ENCODE measurements around the gene CLCN5. TPM values are rescaled to one million over a fixed set of nuclear protein-coding genes. Genes with fewer than 3 reads are reported as not detected.

Gene CLCN5
- total RNA-seq, 2 experiments from 2014 or later = 0.61 to 1.6 TPM

- H3K9me3 Mint-ChIP-seq = no peaks in the 10 kb centered on the region
- DNase-seq (no peak), ATAC-seq (ENCODE audit: poor library complexity) (no peak)
- H3K4me1 ChIP-seq (ENCODE audit: insufficient read depth, low read length) = no peaks in the 10 kb centered on the region
- no peaks in the 10 kb centered on the region for H3K36me3 ChIP-seq (ENCODE audit: insufficient read depth, low read length)
- ChIA-PET POLR2A (no interaction called here), CTCF (no interaction called here)
- no peak overlapping the region for H3K27ac ChIP-seq (ENCODE audit: low read depth in 1 of 2, low read length in 2 of 2)
- no peaks in the 10 kb centered on the region for H3K9me3 ChIP-seq (ENCODE audit: control insufficient read depth in 1 of 2, insufficient read depth in 1 of 2, low read length in 2 of 2)
- H3K4me3 ChIP-seq (ENCODE audit: low read length) = no peak overlapping the region
- no peaks in the 10 kb centered on the region for H3K4me1 Mint-ChIP-seq (ENCODE audit: low read depth)
- TF ChIP-seq, protein P1, sequence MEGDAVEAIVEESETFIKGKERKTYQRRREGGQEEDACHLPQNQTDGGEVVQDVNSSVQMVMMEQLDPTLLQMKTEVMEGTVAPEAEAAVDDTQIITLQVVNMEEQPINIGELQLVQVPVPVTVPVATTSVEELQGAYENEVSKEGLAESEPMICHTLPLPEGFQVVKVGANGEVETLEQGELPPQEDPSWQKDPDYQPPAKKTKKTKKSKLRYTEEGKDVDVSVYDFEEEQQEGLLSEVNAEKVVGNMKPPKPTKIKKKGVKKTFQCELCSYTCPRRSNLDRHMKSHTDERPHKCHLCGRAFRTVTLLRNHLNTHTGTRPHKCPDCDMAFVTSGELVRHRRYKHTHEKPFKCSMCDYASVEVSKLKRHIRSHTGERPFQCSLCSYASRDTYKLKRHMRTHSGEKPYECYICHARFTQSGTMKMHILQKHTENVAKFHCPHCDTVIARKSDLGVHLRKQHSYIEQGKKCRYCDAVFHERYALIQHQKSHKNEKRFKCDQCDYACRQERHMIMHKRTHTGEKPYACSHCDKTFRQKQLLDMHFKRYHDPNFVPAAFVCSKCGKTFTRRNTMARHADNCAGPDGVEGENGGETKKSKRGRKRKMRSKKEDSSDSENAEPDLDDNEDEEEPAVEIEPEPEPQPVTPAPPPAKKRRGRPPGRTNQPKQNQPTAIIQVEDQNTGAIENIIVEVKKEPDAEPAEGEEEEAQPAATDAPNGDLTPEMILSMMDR (IDR thresholded peaks at IDR 0.05) = no peak
- H3K27me3 ChIP-seq (ENCODE audit: control insufficient read depth in 1 of 2, insufficient read depth in 2 of 2, low read length in 2 of 2) = no peaks in the 10 kb centered on the region
- intact Hi-C loops (cut with DNase I, micrococcal nuclease) = no loop called here
- H3K27ac Mint-ChIP-seq = no peak overlapping the region
- no peak overlapping the region for H3K4me3 Mint-ChIP-seq
- H3K27me3 Mint-ChIP-seq = no peaks in the 10 kb centered on the region
- no peaks in the 10 kb centered on the region for H3K36me3 Mint-ChIP-seq (ENCODE audit: low read depth)
Observed at GRCh38 chrX:49996474-49996873, 74.1 kb downstream of the CLCN5 start.

DNA sequence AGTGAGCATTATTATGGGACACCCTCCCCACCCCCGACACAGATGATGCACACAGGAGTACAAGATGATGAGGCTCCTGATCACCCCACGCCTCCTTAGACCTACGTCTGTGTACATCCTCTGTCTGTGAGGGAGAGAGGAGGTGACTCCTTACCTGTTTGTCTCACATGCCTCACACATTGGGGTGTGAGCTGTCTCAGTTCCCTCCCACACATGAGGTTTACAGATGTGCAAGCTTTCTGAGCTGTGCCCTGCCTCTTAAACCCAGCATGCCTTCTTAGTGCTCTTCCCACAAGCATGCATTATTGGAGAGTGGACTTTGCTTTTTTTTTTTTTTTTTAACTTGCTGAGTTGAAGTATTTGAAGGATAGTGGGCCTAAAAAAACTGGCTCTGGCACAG is 76.7 kb downstream of the CLCN5 start:
- Mint-ChIP-seq H3K36me3 (ENCODE audit: low read depth) (no peaks in the 10 kb centered on the region), H3K4me3 (no peak overlapping the region), H3K9me3 (no peaks in the 10 kb centered on the region), H3K4me1 (ENCODE audit: low read depth) (no peaks in the 10 kb centered on the region), H3K27ac (no peak overlapping the region), H3K27me3 (no peaks in the 10 kb centered on the region)
- no peaks in the 10 kb centered on the region for H3K36me3 ChIP-seq (ENCODE audit: insufficient read depth, low read length)
- CTCF ChIA-PET = no interaction called here
- TF ChIP-seq, protein P1 (IDR thresholded peaks at IDR 0.05) = no peak
- ATAC-seq (ENCODE audit: poor library complexity) = no peak
- H3K4me3 ChIP-seq (ENCODE audit: low read length) = no peak overlapping the region
- POLR2A ChIA-PET = no interaction called here
- intact Hi-C loops (cut with DNase I, micrococcal nuclease) = no loop called here
- H3K27ac ChIP-seq (ENCODE audit: low read depth in 1 of 2, low read length in 2 of 2) = no peak overlapping the region
- no peaks in the 10 kb centered on the region for H3K27me3 ChIP-seq (ENCODE audit: control insufficient read depth in 1 of 2, insufficient read depth in 2 of 2, low read length in 2 of 2)
- no peaks in the 10 kb centered on the region for H3K4me1 ChIP-seq (ENCODE audit: insufficient read depth, low read length)
- no peaks in the 10 kb centered on the region for H3K9me3 ChIP-seq (ENCODE audit: control insufficient read depth in 1 of 2, insufficient read depth in 1 of 2, low read length in 2 of 2)
- no peak for DNase-seq

DNA sequence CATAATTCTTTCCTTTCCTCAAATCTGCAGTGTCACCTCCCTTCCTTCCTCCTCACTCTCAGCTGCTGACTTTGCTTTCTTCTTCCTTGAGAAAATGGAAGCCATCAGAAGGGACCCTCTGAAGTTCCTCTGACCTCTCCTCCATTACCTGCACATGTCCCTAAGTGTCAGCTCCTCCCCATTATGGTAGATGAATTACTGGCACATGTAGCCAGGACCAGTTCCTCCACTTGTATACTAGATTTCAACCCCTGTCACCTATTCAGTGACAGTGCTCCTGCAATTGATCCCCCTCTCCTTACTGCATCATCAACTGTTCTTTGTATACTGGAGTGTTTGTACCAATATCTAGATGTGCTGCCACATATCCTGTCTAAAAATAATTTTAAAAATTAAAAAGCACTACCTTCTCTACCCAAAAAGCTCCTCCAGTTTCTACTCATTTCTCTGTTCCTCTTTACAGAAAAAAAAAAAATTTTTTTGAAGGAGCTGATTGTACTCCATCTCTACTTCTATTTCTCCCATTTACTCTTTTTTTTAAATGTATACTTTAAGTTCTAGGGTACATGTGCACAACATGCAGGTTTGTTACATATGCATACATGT is 78.6 kb downstream of the CLCN5 start:
- intact Hi-C loops (cut with DNase I, micrococcal nuclease) = no loop called here
- no peaks in the 10 kb centered on the region for H3K4me1 Mint-ChIP-seq (ENCODE audit: low read depth)
- DNase-seq (no peak), ATAC-seq (ENCODE audit: poor library complexity) (no peak)
- H3K27me3 ChIP-seq (ENCODE audit: control insufficient read depth in 1 of 2, insufficient read depth in 2 of 2, low read length in 2 of 2) = no peaks in the 10 kb centered on the region
- POLR2A ChIA-PET = no interaction called here
- TF ChIP-seq, protein P1 (IDR thresholded peaks at IDR 0.05) = no peak
- H3K27me3 Mint-ChIP-seq = no peaks in the 10 kb centered on the region
- H3K4me3 Mint-ChIP-seq = no peak overlapping the region
- H3K9me3 Mint-ChIP-seq = no peaks in the 10 kb centered on the region
- CTCF ChIA-PET = no interaction called here
- no peaks in the 10 kb centered on the region for H3K36me3 Mint-ChIP-seq (ENCODE audit: low read depth)
- no peaks in the 10 kb centered on the region for H3K9me3 ChIP-seq (ENCODE audit: control insufficient read depth in 1 of 2, insufficient read depth in 1 of 2, low read length in 2 of 2)
- H3K36me3 ChIP-seq (ENCODE audit: insufficient read depth, low read length) = no peaks in the 10 kb centered on the region
- H3K4me3 ChIP-seq (ENCODE audit: low read length) = no peak overlapping the region
- no peak overlapping the region for H3K27ac ChIP-seq (ENCODE audit: low read depth in 1 of 2, low read length in 2 of 2)
- no peaks in the 10 kb centered on the region for H3K4me1 ChIP-seq (ENCODE audit: insufficient read depth, low read length)
- no peak overlapping the region for H3K27ac Mint-ChIP-seq

All from CD4-positive, alpha-beta T cell (primary cell).